Caco-2 (cell line): ENCODE data around the gene ERVFRD-1. TPM values are rescaled to one million over a fixed set of nuclear protein-coding genes. Genes with fewer than 3 reads are reported as not detected.
"Not testable (repeated sequence)": the region's sequence is repeated elsewhere in the genome, so short reads cannot be mapped to it uniquely, and the experiment has no call there.

Experiments
- BruUV-seq: library from RNA; stranded (reverse); fragments of 400-500 nt; replicated peaks from 2 replicates; lab custom pipeline; 2021; lab: Mats Ljungman, UMichigan
- CTCF ChIA-PET: fragments of 300-600 bp; sonication (Branson Sonifier 250); formaldehyde crosslinking; loops from one replicate; lab custom pipeline; 2022; ENCODE audit warnings: antibody characterized with exemption; lab: Charles Lee
- POLR2A ChIA-PET: fragments of 300-600 bp; sonication (Branson Sonifier 250); formaldehyde crosslinking; loops from one replicate; lab custom pipeline; 2022; ENCODE audit warnings: antibody characterized with exemption; lab: Charles Lee
- DNase-seq, 2 experiments: peaks; one replicate each; pipeline versions ENCODE4 v3.0.0 to v3.0.0-alpha.2; 2020 to 2022
- H3K27me3 ChIP-seq: replicated peaks from 2 replicates; pipeline ENCODE4 v1.6.0; 2011; ENCODE audit warnings: low read length; ENCODE audit not compliant: control insufficient read depth, insufficient read depth
- H3K36me3 ChIP-seq: 2 replicates; pipeline ENCODE4 v1.5.1; 2011; ENCODE audit warnings: low read length; ENCODE audit not compliant: control insufficient read depth, insufficient read depth
- H3K4me1 ChIP-seq: fragments of 250-450 bp; sonication (Bioruptor Pico); 2 replicates; pipeline ENCODE4 v1.5.1; 2020; ENCODE audit warnings: mild to moderate bottlenecking
- H3K4me3 ChIP-seq: 2 replicates; pipeline ENCODE4 v1.5.1; 2011; ENCODE audit warnings: low read depth, mild to moderate bottlenecking, control low read depth, low read length
- H3K9me3 ChIP-seq: fragments of 250-450 bp; sonication (Bioruptor Pico); 2 replicates; pipeline ENCODE4 v1.5.1; 2020; ENCODE audit warnings: mild to moderate bottlenecking, moderate library complexity
- H3K27ac Mint-ChIP-seq: one replicate; pipeline ENCODE4 v1.8.0; 2022; ENCODE audit warnings: mixed read lengths; ENCODE audit not compliant: unreplicated experiment
- H3K27me3 Mint-ChIP-seq: one replicate; pipeline ENCODE4 v1.8.0; 2022; ENCODE audit warnings: mixed read lengths; ENCODE audit not compliant: insufficient read depth, unreplicated experiment
- H3K36me3 Mint-ChIP-seq: one replicate; pipeline ENCODE4 v1.8.0; 2022; ENCODE audit warnings: mild to moderate bottlenecking, mixed read lengths; ENCODE audit not compliant: insufficient read depth, unreplicated experiment
- H3K4me1 Mint-ChIP-seq: one replicate; pipeline ENCODE4 v1.8.0; 2022; ENCODE audit warnings: low read depth, mixed read lengths; ENCODE audit not compliant: unreplicated experiment
- H3K4me3 Mint-ChIP-seq: one replicate; pipeline ENCODE4 v1.8.0; 2022; ENCODE audit warnings: mild to moderate bottlenecking, moderate library complexity, mixed read lengths; ENCODE audit not compliant: unreplicated experiment
- H3K9me3 Mint-ChIP-seq: one replicate; pipeline ENCODE4 v1.8.0; 2022; ENCODE audit warnings: mixed read lengths; ENCODE audit not compliant: unreplicated experiment
- intact Hi-C: fragments of 100-400 bp; cut with micrococcal nuclease; formaldehyde crosslinking; loops from one replicate; pipeline ENCODE4 v1.10.0; 2022; ENCODE audit not compliant: unreplicated experiment
- total RNA-seq: library from RNA; stranded (reverse); gene quantifications from 2 replicates; pipeline ENCODE4 v1.2.3, GENCODE V29; 2022
- TF ChIP-seq, protein P1 (sequence below), 2 experiments: fragments of 200-600 bp in 1 of 2; IDR thresholded peaks; 1 replicate in 1 of 2; 2 replicates in 1 of 2; pipeline versions ENCODE4 v1.5.1 to v1.8.0; 2011 to 2022; ENCODE audit warnings: antibody characterized with exemption in 1 of 2, control low read depth in 1 of 2, inconsistent platforms in 1 of 2, low read depth in 1 of 2, low read length in 1 of 2, mild to moderate bottlenecking in 1 of 2, moderate library complexity in 1 of 2; ENCODE audit not compliant: insufficient read depth in 1 of 2, severe bottlenecking in 1 of 2, unreplicated experiment in 1 of 2

ERVFRD-1 gene
- total RNA-seq, 1 experiment from 2014 or later, result 0.29 TPM

DNA sequence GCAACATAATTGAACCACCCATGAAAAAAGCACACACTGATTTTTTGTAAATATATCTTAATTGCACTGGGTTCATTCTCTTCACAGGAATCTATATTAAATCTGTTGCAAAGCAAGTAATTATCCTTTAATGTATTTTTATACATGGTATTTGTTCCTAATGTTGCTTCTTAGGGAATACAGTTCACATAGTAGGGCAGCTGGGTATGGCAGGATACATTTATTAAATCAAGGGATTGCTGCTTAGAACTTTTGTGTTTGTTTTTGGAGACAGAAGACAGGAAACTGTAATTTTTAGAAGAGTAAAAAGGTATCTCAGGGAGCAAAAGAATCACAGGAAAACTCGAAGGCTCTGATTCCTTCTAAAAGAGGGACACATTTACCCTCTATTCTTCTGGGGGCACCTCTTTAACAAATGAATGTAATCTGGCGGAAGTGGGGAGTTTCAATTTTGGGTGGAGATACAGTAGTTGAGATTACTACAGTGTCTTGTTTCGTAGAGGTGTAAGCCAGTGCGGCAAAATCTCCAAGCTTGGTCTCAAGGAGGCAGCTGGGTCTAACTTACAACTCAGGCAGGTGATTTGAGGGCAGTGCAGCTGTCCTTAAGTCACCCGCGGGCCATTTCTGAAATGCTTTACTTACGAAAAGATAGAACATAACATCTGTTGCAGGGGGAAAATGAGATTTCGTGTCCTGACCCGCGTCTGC lies 18.7 kb downstream of the ERVFRD-1 start:
- no peaks in the 10 kb centered on the region for H3K36me3 ChIP-seq
- intact Hi-C loops, result loop anchor here (1.0 kb wide), 1 partner anchor 18 kb away; the partner anchor contains the start of gene ERVFRD-1

DNA sequence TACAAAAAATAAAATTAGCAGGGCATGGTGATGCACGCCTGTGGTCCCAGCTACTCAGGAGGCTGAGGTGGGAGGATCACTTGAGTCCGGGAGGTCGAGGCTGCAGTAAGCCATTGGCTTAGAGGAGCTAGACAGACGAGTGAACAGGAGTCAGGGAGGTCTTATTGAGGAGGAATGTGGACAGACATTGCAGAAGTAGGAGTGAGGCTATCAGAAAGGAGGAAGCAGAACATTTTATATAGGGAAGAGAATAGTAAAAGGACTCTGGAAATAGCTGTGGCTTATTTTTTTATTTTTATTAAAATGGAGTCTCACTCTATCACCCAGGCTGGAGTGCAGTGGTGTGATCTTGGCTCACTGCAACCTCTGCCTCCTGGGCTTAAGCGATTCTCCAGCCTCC lies 20.4 kb downstream of the ERVFRD-1 start:
- intact Hi-C loops, H3K9me3 Mint-ChIP-seq: not testable (repeated sequence)
- POLR2A ChIA-PET, result interaction anchor here (0.6 kb wide), 1 partner anchor 38 kb away, joined by 5 read pairs; no protein-coding TSS in a partner anchor

More for the DNA sequence above, 18.7 kb downstream of the ERVFRD-1 start:
- CTCF ChIA-PET, result interaction anchor here (0.9 to 1.2 kb wide), 4 partner anchors 19 to 138 kb away, joined by 3 to 7 read pairs (median 4); partner anchors contain the start of gene ERVFRD-1
- POLR2A ChIA-PET, result interaction anchor here (0.5 to 1.0 kb wide), 2 partner anchors 12 to 64 kb away, joined by 3 to 5 read pairs; no protein-coding TSS in a partner anchor
- no peak for DNase-seq
- TSS peak; percentile 86 for BruUV-seq
- Mint-ChIP-seq H3K4me1 (peaks cover 27% of the 10 kb centered on the region), H3K9me3 (no peaks in the 10 kb centered on the region), H3K36me3 (peaks cover 7% of the 10 kb centered on the region), H3K27me3 (no peaks in the 10 kb centered on the region), H3K27ac (peak overlapping the region; percentile 97), H3K4me3 (peak overlapping the region; percentile 91)
- TF ChIP-seq, protein P1, sequence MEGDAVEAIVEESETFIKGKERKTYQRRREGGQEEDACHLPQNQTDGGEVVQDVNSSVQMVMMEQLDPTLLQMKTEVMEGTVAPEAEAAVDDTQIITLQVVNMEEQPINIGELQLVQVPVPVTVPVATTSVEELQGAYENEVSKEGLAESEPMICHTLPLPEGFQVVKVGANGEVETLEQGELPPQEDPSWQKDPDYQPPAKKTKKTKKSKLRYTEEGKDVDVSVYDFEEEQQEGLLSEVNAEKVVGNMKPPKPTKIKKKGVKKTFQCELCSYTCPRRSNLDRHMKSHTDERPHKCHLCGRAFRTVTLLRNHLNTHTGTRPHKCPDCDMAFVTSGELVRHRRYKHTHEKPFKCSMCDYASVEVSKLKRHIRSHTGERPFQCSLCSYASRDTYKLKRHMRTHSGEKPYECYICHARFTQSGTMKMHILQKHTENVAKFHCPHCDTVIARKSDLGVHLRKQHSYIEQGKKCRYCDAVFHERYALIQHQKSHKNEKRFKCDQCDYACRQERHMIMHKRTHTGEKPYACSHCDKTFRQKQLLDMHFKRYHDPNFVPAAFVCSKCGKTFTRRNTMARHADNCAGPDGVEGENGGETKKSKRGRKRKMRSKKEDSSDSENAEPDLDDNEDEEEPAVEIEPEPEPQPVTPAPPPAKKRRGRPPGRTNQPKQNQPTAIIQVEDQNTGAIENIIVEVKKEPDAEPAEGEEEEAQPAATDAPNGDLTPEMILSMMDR (IDR thresholded peaks at IDR 0.05; ENCODE audit: insufficient read depth in 1 of 2, low read depth in 1 of 2, low read length in 1 of 2, severe bottlenecking in 1 of 2, unreplicated experiment in 1 of 2), result no peak
- Histone ChIP-seq H3K4me3 (peak overlapping the region; percentile 100), H3K4me1 (peaks cover 19% of the 10 kb centered on the region), H3K27me3 (no peaks in the 10 kb centered on the region), H3K9me3 (no peaks in the 10 kb centered on the region)

DNA sequence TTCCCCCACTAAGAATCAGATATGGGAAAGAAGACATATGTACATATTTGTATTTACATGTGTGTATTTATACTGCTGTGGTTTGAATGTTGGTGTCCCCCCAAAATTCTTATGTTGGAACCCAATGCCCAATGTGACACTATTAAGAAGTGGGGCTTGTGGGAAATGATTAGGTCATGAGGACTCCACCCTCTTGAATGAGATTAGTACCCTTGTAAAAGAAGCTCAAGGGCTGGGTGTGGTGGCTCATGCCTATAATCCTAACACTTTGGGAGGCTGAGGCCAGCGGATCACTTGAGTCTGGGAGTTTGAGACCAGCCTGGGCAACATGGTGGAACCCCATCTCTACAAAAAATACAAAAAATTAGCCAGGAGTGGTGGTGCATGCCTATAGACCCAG lies 21.8 kb downstream of the ERVFRD-1 start:
- POLR2A ChIA-PET, result no interaction called here
- Mint-ChIP-seq H3K4me3 (no peak overlapping the region), H3K36me3 (no peaks in the 10 kb centered on the region), H3K27ac (no peak overlapping the region), H3K27me3 (no peaks in the 10 kb centered on the region), H3K9me3 (no peaks in the 10 kb centered on the region), H3K4me1 (peaks cover 19% of the 10 kb centered on the region)
- Histone ChIP-seq H3K9me3 (0 out of 2 replicates have a peak, but pooled peaks cover 2% of the 10 kb centered on the region), H3K27me3 (no peaks in the 10 kb centered on the region), H3K4me3 (no peak overlapping the region), H3K4me1 (peaks cover 11% of the 10 kb centered on the region), H3K36me3 (no peaks in the 10 kb centered on the region)
- CTCF ChIA-PET, result no interaction called here
- BruUV-seq, result no TSS peak
- intact Hi-C loops, result no loop called here
- TF ChIP-seq, protein P1 (IDR thresholded peaks at IDR 0.05; ENCODE audit: insufficient read depth in 1 of 2, low read depth in 1 of 2, low read length in 1 of 2, severe bottlenecking in 1 of 2, unreplicated experiment in 1 of 2), result no peak
- no peak for DNase-seq

More for the DNA sequence above, 20.4 kb downstream of the ERVFRD-1 start:
- DNase-seq, H3K9me3 ChIP-seq, H3K4me3 Mint-ChIP-seq, H3K36me3 ChIP-seq, H3K4me3 ChIP-seq, H3K27me3 ChIP-seq, H3K27me3 Mint-ChIP-seq, H3K36me3 Mint-ChIP-seq, H3K27ac Mint-ChIP-seq, CTCF ChIA-PET, BruUV-seq: not testable (repeated sequence)
- peaks cover 20% of the 10 kb centered on the region for H3K4me1 Mint-ChIP-seq
- H3K4me1 ChIP-seq, result peaks cover 14% of the 10 kb centered on the region

GRCh38 chr6:11087141-11087812 lies 24.2 kb downstream of the ERVFRD-1 start:
- H3K4me3 ChIP-seq, POLR2A ChIA-PET, H3K27ac Mint-ChIP-seq, H3K9me3 ChIP-seq, H3K9me3 Mint-ChIP-seq, H3K36me3 ChIP-seq, DNase-seq, H3K4me3 Mint-ChIP-seq, CTCF ChIA-PET, H3K27me3 Mint-ChIP-seq, H3K27me3 ChIP-seq, intact Hi-C loops, BruUV-seq, H3K36me3 Mint-ChIP-seq: not testable (repeated sequence)
- H3K4me1 Mint-ChIP-seq, result peaks cover 13% of the 10 kb centered on the region
- H3K4me1 ChIP-seq, result peaks cover 11% of the 10 kb centered on the region
